ENCODE data around the gene LRP1B.

DNA sequence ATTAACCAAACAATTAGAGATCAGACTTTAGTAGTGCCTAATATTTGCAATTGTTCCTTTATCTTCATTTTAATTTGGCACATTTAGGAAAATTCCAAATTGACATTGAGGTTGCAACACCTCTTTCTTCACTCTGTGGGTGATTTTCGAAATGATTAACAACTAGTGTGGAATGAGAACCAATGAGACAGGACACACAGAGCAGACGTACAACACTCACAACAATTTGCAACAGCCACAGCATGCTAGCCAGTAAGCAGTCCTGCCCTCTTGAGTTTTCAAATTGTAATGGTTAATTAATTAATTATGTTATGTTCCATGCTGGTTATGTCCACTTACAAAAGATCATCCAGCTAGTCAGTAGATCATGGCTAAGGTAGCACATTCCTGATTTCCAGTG is 339.3 kb downstream of the LRP1B start:
- no peak for TF ChIP-seq EP300 (IDR thresholded peaks at IDR 0.05)
- TF ChIP-seq, protein P1, sequence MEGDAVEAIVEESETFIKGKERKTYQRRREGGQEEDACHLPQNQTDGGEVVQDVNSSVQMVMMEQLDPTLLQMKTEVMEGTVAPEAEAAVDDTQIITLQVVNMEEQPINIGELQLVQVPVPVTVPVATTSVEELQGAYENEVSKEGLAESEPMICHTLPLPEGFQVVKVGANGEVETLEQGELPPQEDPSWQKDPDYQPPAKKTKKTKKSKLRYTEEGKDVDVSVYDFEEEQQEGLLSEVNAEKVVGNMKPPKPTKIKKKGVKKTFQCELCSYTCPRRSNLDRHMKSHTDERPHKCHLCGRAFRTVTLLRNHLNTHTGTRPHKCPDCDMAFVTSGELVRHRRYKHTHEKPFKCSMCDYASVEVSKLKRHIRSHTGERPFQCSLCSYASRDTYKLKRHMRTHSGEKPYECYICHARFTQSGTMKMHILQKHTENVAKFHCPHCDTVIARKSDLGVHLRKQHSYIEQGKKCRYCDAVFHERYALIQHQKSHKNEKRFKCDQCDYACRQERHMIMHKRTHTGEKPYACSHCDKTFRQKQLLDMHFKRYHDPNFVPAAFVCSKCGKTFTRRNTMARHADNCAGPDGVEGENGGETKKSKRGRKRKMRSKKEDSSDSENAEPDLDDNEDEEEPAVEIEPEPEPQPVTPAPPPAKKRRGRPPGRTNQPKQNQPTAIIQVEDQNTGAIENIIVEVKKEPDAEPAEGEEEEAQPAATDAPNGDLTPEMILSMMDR (IDR thresholded peaks at IDR 0.05), result no peak

Data from esophagus muscularis mucosa (tissue), 3 donors.